Rectal smooth muscle tissue (tissue), 1 donor: ENCODE results near the gene NOP56.
A peak's percentile ranks its signal among the peaks of the same experiment; 100 is the strongest.

Experiments
- H3K27ac ChIP-seq: one replicate; pipeline ENCODE4 v1.7.0; 2013; ENCODE audit warnings: low read depth, low read length, inconsistent platforms
- H3K27me3 ChIP-seq: one replicate; pipeline ENCODE4 v1.7.0; 2013; ENCODE audit warnings: low read length; ENCODE audit not compliant: control insufficient read depth, insufficient read depth
- H3K36me3 ChIP-seq: one replicate; pipeline ENCODE4 v1.7.0; 2013; ENCODE audit warnings: low read length; ENCODE audit not compliant: control insufficient read depth, insufficient read depth
- H3K4me1 ChIP-seq: one replicate; pipeline ENCODE4 v1.7.0; 2013; ENCODE audit warnings: low read length; ENCODE audit not compliant: control insufficient read depth, insufficient read depth
- H3K4me3 ChIP-seq: one replicate; pipeline ENCODE4 v1.7.0; 2013; ENCODE audit warnings: low read length
- H3K9ac ChIP-seq: one replicate; pipeline ENCODE4 v1.7.0; 2013; ENCODE audit warnings: low read length

NOP56 gene

DNA sequence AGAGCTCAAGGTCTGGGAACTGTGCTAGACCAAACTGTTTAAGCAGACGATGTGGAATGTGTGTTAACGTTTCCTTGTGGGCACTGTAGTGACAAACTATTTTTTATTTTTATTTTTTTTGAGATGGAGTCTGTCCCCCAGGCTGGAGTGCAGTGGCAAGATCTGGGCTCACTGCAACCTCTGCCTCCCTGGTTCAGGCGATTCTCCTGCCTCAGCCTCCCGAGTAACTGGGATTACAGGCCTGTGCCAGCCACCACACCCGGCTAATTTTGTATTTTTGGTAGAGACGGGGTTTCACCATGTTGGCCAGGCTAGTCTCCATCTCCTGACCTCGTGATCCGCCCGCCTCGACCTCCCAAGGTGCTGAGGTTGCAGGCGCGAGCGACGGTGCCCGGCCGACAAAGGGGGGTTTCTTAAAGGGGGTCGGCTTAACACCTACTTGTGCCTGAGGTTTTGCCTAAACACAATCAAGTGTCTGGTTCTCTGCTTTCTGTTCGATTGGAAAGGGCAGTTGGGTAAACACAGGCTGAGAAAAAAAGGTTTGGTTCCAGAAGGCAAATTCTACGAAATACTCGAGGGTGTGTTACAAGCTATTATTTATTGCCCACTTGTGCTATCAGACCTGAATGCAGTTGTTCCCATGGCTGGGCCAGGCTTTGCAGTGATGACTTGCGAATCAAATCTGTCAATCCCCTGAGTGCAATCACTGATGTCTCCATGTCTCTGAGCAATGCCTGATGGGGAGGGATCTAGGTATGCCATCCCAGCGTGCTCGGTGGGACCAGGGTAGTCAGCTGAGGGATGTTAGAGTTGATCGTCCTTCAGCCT is 1.3 kb downstream of the NOP56 start:
- H3K27me3 ChIP-seq: no peaks in the 10 kb centered on the region
- peak overlapping the region; percentile 96 for H3K4me3 ChIP-seq
- peaks cover 12% of the 10 kb centered on the region for H3K4me1 ChIP-seq
- H3K9ac ChIP-seq: peak overlapping the region; percentile 91
- peak overlapping the region; percentile 78 for H3K27ac ChIP-seq
- peaks cover 47% of the 10 kb centered on the region for H3K36me3 ChIP-seq

DNA sequence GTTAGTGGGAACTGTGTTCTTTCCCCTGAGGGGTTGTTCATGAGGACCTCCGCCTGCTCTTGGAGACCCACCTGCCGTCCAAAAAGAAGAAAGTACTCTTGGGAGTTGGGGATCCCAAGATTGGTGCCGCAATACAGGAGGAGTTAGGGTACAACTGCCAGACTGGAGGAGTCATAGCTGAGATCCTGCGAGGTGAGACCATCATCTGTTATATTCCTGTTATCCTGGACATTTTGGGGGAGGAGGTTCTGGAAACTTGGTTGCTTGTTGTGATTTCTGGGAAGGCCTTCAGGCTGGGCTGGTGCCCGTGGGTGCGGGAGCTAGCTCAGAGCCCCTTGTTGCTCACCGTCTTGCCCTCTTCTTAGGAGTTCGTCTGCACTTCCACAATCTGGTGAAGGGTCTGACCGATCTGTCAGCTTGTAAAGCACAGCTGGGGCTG is 2.0 kb downstream of the NOP56 start:
- Histone ChIP-seq H3K36me3 (peaks cover 52% of the 10 kb centered on the region), H3K27ac (no peak overlapping the region), H3K9ac (no peak overlapping the region), H3K4me3 (peak overlapping the region; percentile 96), H3K4me1 (peaks cover 12% of the 10 kb centered on the region), H3K27me3 (no peaks in the 10 kb centered on the region)

DNA sequence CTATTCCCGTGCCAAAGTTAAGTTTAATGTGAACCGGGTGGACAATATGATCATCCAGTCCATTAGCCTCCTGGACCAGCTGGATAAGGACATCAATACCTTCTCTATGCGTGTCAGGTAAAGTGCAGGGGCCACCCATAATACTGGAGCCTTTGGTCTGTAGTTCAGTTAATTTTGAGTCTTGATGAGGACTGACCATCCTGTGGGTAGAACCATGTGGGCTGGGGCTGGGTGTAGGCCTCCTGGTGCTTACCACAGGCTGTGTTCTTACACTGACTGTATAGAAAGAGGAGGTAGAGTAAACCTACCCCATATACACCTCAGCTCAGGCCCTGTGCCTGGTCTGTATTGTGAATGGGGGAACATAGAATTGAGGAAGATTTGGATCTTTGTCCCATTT is 2.4 kb downstream of the NOP56 start:
- H3K4me1 ChIP-seq: peaks cover 12% of the 10 kb centered on the region
- no peaks in the 10 kb centered on the region for H3K27me3 ChIP-seq
- H3K4me3 ChIP-seq: no peak overlapping the region
- H3K9ac ChIP-seq: no peak overlapping the region
- peaks cover 57% of the 10 kb centered on the region for H3K36me3 ChIP-seq
- no peak overlapping the region for H3K27ac ChIP-seq

DNA sequence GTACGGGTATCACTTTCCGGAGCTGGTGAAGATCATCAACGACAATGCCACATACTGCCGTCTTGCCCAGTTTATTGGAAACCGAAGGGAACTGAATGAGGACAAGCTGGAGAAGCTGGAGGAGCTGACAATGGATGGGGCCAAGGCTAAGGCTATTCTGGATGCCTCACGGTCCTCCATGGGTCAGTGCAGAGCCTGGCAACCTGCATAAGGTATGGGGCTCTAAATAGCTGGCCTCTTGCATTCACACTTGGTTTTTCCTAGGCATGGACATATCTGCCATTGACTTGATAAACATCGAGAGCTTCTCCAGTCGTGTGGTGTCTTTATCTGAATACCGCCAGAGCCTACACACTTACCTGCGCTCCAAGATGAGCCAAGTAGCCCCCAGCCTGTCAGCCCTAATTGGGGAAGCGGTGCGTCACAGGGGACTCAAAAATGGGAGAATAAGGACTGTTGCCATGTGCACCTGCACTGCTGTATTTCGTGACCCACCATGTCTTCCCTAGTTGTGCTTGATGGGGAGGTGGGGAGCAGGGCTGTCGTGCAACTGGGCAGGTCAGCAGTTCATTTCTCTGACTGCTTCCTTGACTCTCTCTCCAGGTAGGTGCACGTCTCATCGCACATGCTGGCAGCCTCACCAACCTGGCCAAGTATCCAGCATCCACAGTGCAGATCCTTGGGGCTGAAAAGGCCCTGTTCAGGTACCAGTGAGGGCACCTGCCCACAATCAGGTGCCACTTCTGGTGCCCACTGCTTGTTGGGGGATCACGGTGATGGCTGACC is 3.1 kb downstream of the NOP56 start:
- Histone ChIP-seq H3K36me3 (peaks cover 64% of the 10 kb centered on the region), H3K9ac (no peak overlapping the region), H3K27ac (no peak overlapping the region), H3K4me1 (peaks cover 12% of the 10 kb centered on the region), H3K27me3 (no peaks in the 10 kb centered on the region), H3K4me3 (no peak overlapping the region)

DNA sequence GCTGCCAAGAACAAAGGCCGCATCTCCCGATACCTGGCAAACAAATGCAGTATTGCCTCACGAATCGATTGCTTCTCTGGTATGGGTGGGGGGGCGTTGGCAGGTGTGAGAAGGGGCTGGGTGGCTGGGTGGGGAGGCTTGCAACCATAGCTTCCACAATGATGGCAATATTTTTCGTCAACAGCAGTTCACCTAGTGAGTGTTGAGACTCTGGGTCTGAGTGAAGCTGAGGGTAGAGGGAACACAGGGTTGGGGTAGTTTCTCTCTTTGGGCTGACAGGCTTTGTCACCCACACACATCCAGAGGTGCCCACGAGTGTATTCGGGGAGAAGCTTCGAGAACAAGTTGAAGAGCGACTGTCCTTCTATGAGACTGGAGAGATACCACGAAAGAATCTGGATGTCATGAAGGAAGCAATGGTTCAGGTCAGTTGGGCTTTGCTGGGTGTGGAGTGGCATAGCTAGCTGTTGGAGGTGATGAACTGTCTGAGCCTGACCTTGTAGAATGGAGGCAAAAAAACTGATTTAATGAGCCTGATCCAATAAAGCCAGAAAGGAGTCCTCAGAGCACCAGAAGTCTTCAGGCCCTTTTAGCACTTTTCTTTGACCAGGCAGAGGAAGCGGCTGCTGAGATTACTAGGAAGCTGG is 4.2 kb downstream of the NOP56 start:
- Histone ChIP-seq H3K27me3 (no peaks in the 10 kb centered on the region), H3K27ac (no peak overlapping the region)

GRCh38 chr20:2657241-2657640 is 4.8 kb downstream of the NOP56 start:
- Histone ChIP-seq H3K36me3 (peaks cover 72% of the 10 kb centered on the region), H3K4me3 (no peak overlapping the region), H3K4me1 (peaks cover 8% of the 10 kb centered on the region), H3K9ac (no peak overlapping the region), H3K27ac (no peak overlapping the region), H3K27me3 (no peaks in the 10 kb centered on the region)

More for the DNA sequence above, 4.2 kb downstream of the NOP56 start:
- Histone ChIP-seq H3K4me1 (peaks cover 8% of the 10 kb centered on the region), H3K36me3 (peaks cover 67% of the 10 kb centered on the region), H3K9ac (no peak overlapping the region), H3K4me3 (no peak overlapping the region)

GRCh38 chr20:2657674-2658073 is 5.2 kb downstream of the NOP56 start:
- Histone ChIP-seq H3K4me1 (peaks cover 8% of the 10 kb centered on the region), H3K27ac (no peak overlapping the region), H3K27me3 (no peaks in the 10 kb centered on the region), H3K36me3 (peaks cover 72% of the 10 kb centered on the region), H3K4me3 (no peak overlapping the region), H3K9ac (no peak overlapping the region)

- no peak overlapping the region for H3K9ac ChIP-seq
- peaks cover 69% of the 10 kb centered on the region for H3K36me3 ChIP-seq
- H3K4me3 ChIP-seq: no peak overlapping the region
- H3K4me1 ChIP-seq: peaks cover 7% of the 10 kb centered on the region
- H3K27ac ChIP-seq: no peak overlapping the region
- no peaks in the 10 kb centered on the region for H3K27me3 ChIP-seq
These were observed 6.3 kb downstream of the NOP56 start for GRCh38 chr20:2658414-2659354.

DNA sequence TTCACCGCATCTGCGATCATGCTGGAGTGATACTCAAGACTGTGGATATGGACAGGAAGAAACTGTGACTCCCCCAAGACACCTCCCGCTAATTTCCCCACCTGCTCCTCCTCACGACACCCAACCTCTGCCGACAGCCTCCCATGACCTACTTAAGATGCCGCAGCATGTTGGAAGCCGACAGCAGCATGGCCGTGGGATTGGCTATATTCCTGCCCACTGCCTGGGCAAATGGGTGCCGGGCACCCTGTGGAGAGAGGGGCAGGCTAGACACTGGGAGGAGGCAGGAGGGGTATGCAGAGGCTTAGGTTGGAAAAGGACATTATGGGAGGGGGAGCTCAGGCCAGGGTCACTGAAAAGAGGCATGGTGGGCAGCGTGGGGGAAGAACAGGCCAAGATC is 7.1 kb downstream of the NOP56 start:
- Histone ChIP-seq H3K36me3 (peaks cover 62% of the 10 kb centered on the region), H3K27ac (no peak overlapping the region), H3K4me1 (peaks cover 6% of the 10 kb centered on the region), H3K9ac (no peak overlapping the region), H3K4me3 (no peak overlapping the region), H3K27me3 (no peaks in the 10 kb centered on the region)

GRCh38 chr20:2663364-2663886 is 11.0 kb downstream of the NOP56 start:
- peak overlapping the region; percentile 98 for H3K27ac ChIP-seq
- H3K36me3 ChIP-seq: peaks cover 28% of the 10 kb centered on the region
- H3K4me3 ChIP-seq: peak overlapping the region; percentile 97
- H3K27me3 ChIP-seq: no peaks in the 10 kb centered on the region
- peak overlapping the region; percentile 89 for H3K9ac ChIP-seq
- H3K4me1 ChIP-seq: peaks cover 7% of the 10 kb centered on the region

GRCh38 chr20:2663887-2664719 is 11.7 kb downstream of the NOP56 start, which contains the start of gene IDH3B:
IDH3B (minus strand) TSS chr20:2664216; CDS start chr20:2664188, 28 bp downstream.
- peak within 1 kb of the TSS; percentile 98 for H3K27ac ChIP-seq
- peaks cover 7% of the 10 kb centered on the region for H3K4me1 ChIP-seq
- H3K36me3 ChIP-seq: peaks cover 21% of the 10 kb centered on the region
- no peaks in the 10 kb centered on the region for H3K27me3 ChIP-seq
- H3K9ac ChIP-seq: peak within 1 kb of the TSS; percentile 89
- H3K4me3 ChIP-seq: peak within 1 kb of the TSS; percentile 97
